Suppressor macrophage treated with lipopolysaccharide for 1 hour (primary cell): ENCODE data around the gene TENT5C.
A peak's percentile ranks its signal among the peaks of the same experiment; 100 is the strongest.

Experiments used
- DNase-seq, 3 donors: peaks; one replicate each; pipeline ENCODE4 v3.0.0-alpha.2; 2020 to 2022

The TENT5C gene

GRCh38 chr1:117613969-117614729, 8.3 kb downstream of the TENT5C start:
- DNase-seq = no peak

- no peak for DNase-seq
Observed at GRCh38 chr1:117615474-117615873, 9.6 kb downstream of the TENT5C start.

DNA sequence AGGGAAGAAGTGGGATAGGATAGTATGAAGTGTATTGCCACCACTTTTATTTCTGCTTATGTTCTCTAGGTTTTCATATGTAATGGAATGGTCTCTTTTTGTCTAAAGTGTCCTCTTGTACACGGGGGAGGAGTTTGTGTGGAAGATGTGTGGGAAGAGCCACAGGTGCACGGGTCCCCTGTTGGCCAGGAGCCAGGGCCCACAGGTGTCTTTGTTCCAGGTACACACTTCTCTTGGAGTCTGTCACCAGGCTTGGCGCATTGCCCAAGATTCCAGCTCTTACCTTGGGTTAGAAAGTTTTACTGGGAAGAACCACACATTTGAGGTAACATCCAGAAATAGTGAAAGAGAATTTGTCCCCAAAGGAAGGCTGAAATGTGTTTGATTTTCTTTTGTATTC, 10.5 kb downstream of the TENT5C start:
- DNase-seq = no peak

DNA sequence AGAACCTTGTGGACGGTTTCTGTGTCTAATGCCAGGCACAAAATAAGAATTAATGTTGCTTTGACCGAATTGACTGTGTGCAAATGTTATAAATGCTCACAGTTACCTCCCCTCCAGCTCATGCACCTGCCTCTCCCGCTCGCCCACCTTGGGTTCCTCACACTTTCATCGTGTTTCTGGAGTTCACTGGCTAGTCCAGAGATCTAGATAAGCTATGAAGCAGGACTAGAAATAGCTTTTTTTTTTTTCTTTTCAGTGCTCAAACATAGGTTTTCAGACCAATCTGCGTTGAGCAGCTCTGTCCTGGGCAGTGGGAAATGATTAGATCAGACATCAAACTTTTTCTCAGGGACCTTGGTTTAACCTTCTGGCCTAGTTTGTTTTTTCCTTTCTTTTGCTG, 11.1 kb downstream of the TENT5C start:
- DNase-seq = no peak

- no peak for DNase-seq
Observed at GRCh38 chr1:117618450-117619122, 12.7 kb downstream of the TENT5C start.

DNA sequence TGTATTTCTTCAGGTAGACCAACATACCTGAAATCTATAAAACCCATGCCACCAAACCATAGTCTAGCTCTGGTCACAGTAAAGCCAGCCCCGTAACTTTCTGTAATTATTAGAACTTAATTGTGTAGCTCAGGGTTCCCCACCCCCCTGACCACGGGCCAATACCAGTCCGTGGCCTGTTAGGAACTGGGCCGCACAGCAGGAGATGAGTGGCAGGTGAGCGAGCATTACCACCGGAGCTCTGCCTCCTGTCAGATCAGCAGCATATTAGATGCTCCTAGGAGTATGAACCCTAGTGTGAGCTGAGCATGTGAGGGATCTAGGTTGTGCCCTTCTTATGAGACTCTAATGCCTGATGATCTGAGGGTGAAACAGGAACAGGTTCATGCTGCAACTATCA, 14.6 kb downstream of the TENT5C start:
- DNase-seq = no peak

- no peak for DNase-seq
Observed at GRCh38 chr1:117621316-117621715, 15.5 kb downstream of the TENT5C start.

DNA sequence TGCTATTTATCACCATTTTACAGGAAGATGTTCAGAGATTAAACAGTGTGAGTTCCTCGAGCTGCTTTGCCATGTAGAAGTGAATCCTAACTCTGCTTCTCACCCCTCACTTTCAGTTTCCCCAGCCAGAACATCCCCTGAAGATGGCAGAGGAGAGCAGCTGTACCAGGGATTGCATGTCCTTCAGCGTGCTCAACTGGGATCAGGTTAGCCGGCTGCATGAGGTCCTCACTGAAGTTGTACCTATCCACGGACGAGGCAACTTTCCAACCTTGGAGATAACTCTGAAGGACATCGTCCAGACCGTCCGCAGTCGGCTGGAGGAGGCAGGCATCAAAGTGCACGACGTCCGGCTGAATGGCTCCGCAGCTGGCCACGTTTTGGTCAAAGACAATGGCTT, 16.9 kb downstream of the TENT5C start:
- DNase-seq = no peak

DNA sequence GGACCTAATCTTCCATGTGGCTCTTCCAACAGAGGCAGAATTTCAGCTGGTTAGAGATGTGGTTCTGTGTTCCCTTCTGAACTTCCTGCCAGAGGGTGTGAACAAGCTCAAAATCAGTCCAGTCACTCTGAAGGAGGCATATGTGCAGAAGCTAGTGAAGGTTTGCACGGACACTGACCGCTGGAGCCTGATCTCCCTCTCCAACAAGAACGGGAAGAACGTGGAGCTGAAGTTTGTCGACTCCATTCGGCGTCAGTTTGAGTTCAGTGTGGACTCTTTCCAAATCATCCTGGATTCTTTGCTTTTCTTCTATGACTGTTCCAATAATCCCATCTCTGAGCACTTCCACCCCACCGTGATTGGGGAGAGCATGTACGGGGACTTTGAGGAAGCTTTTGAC, 17.3 kb downstream of the TENT5C start:
- no peak for DNase-seq

- DNase-seq = no peak
Observed at GRCh38 chr1:117623698-117624097, 17.9 kb downstream of the TENT5C start.

DNA sequence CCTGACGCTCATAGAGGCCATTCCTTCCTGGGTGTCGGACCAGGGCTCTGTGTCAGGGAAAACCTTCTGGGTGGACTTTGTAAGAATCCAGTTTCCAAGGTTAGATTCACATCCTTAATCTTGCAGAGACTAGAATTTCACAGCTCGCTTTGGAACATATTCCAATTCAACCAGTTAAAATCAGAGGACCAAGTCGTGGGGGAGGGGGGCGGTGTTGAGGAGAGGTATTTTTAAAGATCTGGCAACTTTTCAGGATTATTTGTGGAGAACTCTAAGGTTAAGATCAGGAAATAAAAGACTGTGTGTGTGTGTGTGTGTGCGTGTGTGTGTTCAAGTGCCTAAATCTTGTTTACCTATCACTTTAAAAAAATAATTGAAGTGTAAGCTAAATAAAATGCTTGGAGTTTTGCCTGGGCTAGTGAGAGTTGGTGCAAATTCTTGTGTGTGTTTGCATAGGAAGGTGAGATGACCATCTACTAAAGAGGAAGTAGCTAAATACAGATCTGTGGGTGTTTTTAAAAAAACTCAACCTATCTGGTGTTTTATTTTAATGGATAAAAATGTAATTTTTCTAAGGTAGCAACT, 21.8 kb downstream of the TENT5C start:
- DNase-seq = no peak

DNA sequence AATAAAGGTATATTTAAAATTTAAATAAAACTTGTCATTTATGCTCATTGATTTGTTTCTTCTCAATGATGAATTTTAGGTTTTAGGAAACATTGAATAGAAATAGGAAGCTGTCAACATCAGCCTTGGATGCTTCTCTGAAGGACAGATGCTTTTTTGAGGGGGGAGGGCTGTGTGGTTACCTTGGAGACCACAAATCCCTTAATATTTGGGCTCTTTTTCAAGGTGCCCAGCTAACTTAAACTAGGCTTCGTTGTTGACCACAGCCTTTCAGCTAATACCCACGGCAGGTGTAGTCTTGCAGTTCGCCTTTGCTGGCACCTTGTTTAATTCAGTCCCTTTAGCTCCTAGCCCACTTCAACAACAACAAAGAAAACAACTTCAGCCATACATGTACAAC, 22.5 kb downstream of the TENT5C start:
- no peak for DNase-seq

DNA sequence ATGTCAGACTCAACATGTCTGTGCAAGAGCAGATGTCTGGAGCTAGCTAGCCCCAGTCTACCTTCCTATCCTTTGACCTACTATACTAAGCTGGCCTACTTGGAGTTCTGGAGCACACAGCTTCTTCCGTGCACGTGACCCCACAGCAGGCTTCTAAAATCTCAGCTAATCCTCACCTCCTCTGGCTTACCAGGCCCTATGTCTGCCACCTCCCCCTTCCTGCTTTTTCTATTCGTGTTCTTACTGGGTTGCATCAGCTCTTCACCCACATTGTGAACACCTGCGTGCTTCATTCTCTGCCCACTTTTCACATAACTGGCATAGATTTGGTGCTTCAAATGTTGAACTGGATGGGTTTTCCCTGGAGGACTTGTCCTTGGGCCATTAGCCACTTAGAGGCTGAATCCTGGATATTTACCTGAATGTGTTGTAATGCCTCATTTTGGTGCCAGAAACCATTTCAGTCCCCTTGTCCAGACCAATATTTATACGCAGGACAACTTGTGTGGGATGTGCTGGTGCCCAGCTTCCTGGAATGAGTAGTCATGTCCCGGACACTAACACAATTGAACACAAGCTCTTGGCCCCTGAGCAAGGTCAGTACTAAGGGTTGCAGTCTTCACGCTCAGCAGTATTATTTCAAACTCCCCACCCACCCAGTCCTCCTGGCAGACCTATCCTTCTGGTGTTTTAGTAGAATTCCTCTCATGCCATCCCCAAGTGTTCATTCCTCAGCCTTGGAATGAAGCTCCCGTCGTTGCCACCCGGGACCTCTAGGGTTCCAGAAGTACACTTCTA, 24.0 kb downstream of the TENT5C start:
- DNase-seq = no peak

GRCh38 chr1:117630423-117630998, 24.7 kb downstream of the TENT5C start:
- no peak for DNase-seq

- DNase-seq = no peak
Observed at GRCh38 chr1:117631359-117632160, 25.7 kb downstream of the TENT5C start.

GRCh38 chr1:117632269-117633067, 26.6 kb downstream of the TENT5C start:
- no peak for DNase-seq

- DNase-seq = no peak
Observed at GRCh38 chr1:117633068-117633345, 27.2 kb downstream of the TENT5C start.

DNA sequence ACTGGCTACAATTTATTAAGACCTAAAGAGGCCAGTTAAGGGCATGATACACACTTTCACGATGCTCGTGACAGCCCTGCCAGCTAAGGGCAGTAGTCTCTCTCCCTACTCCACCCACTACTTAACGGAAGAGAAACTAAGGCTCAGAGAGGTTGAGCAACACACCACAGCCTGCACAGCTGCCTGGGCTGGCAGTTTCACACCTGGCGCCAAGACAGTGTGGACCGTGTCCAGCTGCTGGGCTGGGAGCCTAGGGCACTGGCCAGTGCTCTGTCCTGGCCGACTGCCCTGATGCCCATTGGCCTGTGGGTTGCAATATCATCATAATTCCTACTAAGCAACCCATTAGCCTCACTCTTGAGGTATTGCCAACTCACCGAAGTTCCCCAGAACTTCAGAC, 27.6 kb downstream of the TENT5C start:
- no peak for DNase-seq

DNA sequence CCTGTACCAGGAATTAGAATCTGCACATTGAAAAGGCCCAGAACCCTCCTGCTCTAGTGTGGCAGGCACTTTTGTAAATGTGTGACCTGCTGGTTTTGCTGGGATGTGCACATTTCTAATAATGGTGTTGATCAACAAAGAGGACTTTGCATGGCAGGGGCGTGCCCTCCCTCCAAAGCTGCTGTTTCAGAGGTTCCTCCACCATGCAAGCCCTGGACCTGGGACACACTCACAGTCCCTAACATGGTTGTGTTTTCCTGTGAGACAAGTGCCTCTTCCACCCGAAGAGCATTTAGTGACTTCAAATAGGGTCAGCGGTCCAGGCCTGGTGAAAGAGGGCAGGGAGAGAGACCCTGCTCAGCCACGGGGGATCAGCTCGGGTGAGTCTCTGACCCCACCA, 28.1 kb downstream of the TENT5C start:
- no peak for DNase-seq

GRCh38 chr1:117634631-117635030, 28.8 kb downstream of the TENT5C start:
- DNase-seq = no peak

- DNase-seq = peak; percentile 26 to 41 (median 37)
Observed at GRCh38 chr1:117635805-117636204, 30.0 kb downstream of the TENT5C start.
